Fibroblast of lung (primary cell): ENCODE results near the gene XIRP2. TPM values are rescaled to one million over a fixed set of nuclear protein-coding genes. Genes with fewer than 3 reads are reported as not detected.

Experiments
- DNase-seq, 2 donors: peaks; one replicate each; pipeline versions ENCODE4 v3.0.0 to v3.0.0-alpha.2; 2010; ENCODE audit warnings: low read depth in 2 of 2
- H2AFZ ChIP-seq: 2 replicates; pipeline ENCODE4 v1.5.1; 2012; ENCODE audit warnings: low read length, control low read depth, inconsistent platforms
- H3K27ac ChIP-seq: 2 replicates; pipeline ENCODE4 v1.5.1; 2011; ENCODE audit warnings: low read length, control low read depth; ENCODE audit not compliant: insufficient read depth
- H3K27me3 ChIP-seq: 2 replicates; pipeline ENCODE4 v1.5.1; 2011; ENCODE audit warnings: mild to moderate bottlenecking, low read length; ENCODE audit not compliant: control insufficient read depth, insufficient read depth
- H3K36me3 ChIP-seq: 2 replicates; pipeline ENCODE4 v1.5.1; 2011; ENCODE audit warnings: low read length; ENCODE audit not compliant: control insufficient read depth, insufficient read depth
- H3K4me1 ChIP-seq: 2 replicates; pipeline ENCODE4 v1.5.1; 2011; ENCODE audit warnings: low read length; ENCODE audit not compliant: control insufficient read depth, insufficient read depth; ENCODE audit errors: extremely low read depth
- H3K4me2 ChIP-seq: 2 replicates; pipeline ENCODE4 v1.5.1; 2011; ENCODE audit warnings: low read length, control low read depth; ENCODE audit not compliant: insufficient read depth; ENCODE audit errors: extremely low read depth
- H3K4me3 ChIP-seq, 4 experiments: fragments of 200-600 bp in 1 of 4; sonication (generic) in 1 of 4; replicated peaks in 1 of 4; 2 replicates each; pipeline ENCODE4 v1.5.1; 2011 to 2016; ENCODE audit warnings: low read length in 4 of 4, low read depth in 3 of 4, mild to moderate bottlenecking in 3 of 4, control low read depth in 2 of 4, inconsistent platforms in 1 of 4, mixed read lengths in 1 of 4; ENCODE audit not compliant: insufficient read depth in 1 of 4; ENCODE audit errors: control extremely low read depth in 1 of 4
- H3K79me2 ChIP-seq: 2 replicates; pipeline ENCODE4 v1.5.1; 2012; ENCODE audit warnings: mild to moderate bottlenecking, low read length, inconsistent platforms; ENCODE audit not compliant: control insufficient read depth, insufficient read depth
- H3K9ac ChIP-seq: 2 replicates; pipeline ENCODE4 v1.5.1; 2011; ENCODE audit warnings: mild to moderate bottlenecking, low read length, control low read depth; ENCODE audit not compliant: insufficient read depth
- H3K9me3 ChIP-seq: 2 replicates; pipeline ENCODE4 v1.5.1; 2012; ENCODE audit warnings: low read depth, low read length; ENCODE audit not compliant: control insufficient read depth, insufficient read depth
- H4K20me1 ChIP-seq: 2 replicates; pipeline ENCODE4 v1.5.1; 2011; ENCODE audit warnings: low read length; ENCODE audit not compliant: control insufficient read depth, insufficient read depth; ENCODE audit errors: extremely low read depth
- EZH2 ChIP-seq: IDR thresholded peaks from 2 replicates; pipeline ENCODE4 v1.5.1; 2012; ENCODE audit warnings: low read length, control low read depth, mild to moderate bottlenecking; ENCODE audit errors: missing control alignments
- polyA plus RNA-seq, 2 donors: library from polyadenylated mRNA; depleted of rRNA in 1 of 2; stranded (reverse) in 1 of 2; unstranded in 1 of 2; fragments of >200 nt; gene quantifications; 2 replicates each; pipeline ENCODE4 v1.2.1, GENCODE V29; 2011 to 2012; ENCODE audit warnings: missing spikeins in 1 of 2
- total RNA-seq: library from RNA; depleted of rRNA; stranded (reverse); fragments of >200 nt; gene quantifications from 2 replicates; pipeline ENCODE4 v1.2.1, GENCODE V29; 2014
- TF ChIP-seq, protein P1 (sequence below), 2 donors: IDR thresholded peaks in 1 of 2; conservative IDR thresholded peaks in 1 of 2; 1 replicate in 1 of 2; 2 replicates in 1 of 2; pipeline ENCODE4 v1.5.1; 2011 to 2012; ENCODE audit warnings: low read length in 2 of 2, control low read depth in 1 of 2, inconsistent platforms in 1 of 2, low read depth in 1 of 2, mild to moderate bottlenecking in 1 of 2

Gene XIRP2
- total and polyA plus RNA-seq, 2 donors (not counting 1 experiment from before 2014, with no cell fraction given) = 1.1 to 2.0 TPM

DNA sequence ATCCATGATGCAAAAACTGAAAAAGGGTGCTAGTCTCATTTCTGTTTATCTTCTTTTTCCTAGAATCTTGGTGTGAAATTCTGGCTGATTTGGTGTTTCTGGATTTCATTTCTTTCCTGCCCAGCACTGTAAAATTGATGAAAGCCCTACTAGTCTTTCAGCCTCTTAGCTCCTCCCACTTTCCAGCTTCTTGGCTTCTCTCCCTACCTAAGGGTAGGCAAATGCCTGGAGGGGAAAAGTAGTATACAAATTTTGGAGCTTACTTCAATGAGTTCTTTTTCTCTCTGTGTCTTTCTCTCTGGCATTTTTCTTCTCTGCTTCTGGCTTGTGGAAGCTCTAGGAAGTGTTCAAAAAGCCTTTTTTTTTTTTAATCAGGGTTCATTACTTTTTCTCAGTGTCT is 160.5 kb downstream of the XIRP2 start:
- Histone ChIP-seq H3K4me1 (no peaks in the 10 kb centered on the region), H3K4me3 (no peak overlapping the region), H3K27ac (no peak overlapping the region), H3K36me3 (no peaks in the 10 kb centered on the region), H3K9me3 (no peaks in the 10 kb centered on the region), H3K9ac (no peak overlapping the region), H3K27me3 (no peaks in the 10 kb centered on the region), H3K79me2 (no peaks in the 10 kb centered on the region), H3K4me2 (no peak overlapping the region), H4K20me1 (no peaks in the 10 kb centered on the region), H2AFZ (no peak overlapping the region)
- no peak for TF ChIP-seq EZH2
- TF ChIP-seq, protein P1, sequence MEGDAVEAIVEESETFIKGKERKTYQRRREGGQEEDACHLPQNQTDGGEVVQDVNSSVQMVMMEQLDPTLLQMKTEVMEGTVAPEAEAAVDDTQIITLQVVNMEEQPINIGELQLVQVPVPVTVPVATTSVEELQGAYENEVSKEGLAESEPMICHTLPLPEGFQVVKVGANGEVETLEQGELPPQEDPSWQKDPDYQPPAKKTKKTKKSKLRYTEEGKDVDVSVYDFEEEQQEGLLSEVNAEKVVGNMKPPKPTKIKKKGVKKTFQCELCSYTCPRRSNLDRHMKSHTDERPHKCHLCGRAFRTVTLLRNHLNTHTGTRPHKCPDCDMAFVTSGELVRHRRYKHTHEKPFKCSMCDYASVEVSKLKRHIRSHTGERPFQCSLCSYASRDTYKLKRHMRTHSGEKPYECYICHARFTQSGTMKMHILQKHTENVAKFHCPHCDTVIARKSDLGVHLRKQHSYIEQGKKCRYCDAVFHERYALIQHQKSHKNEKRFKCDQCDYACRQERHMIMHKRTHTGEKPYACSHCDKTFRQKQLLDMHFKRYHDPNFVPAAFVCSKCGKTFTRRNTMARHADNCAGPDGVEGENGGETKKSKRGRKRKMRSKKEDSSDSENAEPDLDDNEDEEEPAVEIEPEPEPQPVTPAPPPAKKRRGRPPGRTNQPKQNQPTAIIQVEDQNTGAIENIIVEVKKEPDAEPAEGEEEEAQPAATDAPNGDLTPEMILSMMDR (conservative IDR thresholded peaks at IDR 0.05 in 1 of 2, IDR thresholded peaks at IDR 0.05 in 1 of 2; ENCODE audit: low read depth in 1 of 2, low read length in 2 of 2) = no peak
- no peak for DNase-seq

DNA sequence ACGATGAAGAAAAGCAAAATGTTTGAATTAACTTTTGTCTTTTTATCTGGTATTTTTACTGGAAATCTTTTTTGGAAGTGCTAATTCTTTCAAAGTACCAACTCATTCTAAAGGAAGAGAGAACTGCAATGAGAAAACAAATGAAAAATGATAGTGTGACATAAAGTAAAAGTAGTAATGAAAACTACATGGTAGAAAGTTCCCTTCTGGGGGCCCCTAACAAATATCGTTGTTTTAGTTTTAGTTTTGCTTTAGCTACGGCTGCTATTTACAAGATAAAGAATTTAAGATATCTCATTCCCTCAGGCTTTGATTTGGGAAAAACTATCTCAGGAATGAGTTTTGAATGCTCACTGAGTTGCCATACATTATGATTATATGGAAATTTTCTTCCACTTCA is 161.4 kb downstream of the XIRP2 start:
- Histone ChIP-seq H3K9me3 (no peaks in the 10 kb centered on the region), H3K27ac (no peak overlapping the region), H3K4me3 (peak overlapping the region in 1 of 4 experiments; percentile 1), H3K27me3 (no peaks in the 10 kb centered on the region), H2AFZ (peak overlapping the region; percentile 49), H3K9ac (no peak overlapping the region), H3K79me2 (no peaks in the 10 kb centered on the region), H3K36me3 (no peaks in the 10 kb centered on the region), H3K4me1 (no peaks in the 10 kb centered on the region), H4K20me1 (no peaks in the 10 kb centered on the region), H3K4me2 (peak overlapping the region; percentile 59)
- TF ChIP-seq EZH2 = no peak
- TF ChIP-seq, protein P1 (conservative IDR thresholded peaks at IDR 0.05 in 1 of 2, IDR thresholded peaks at IDR 0.05 in 1 of 2; ENCODE audit: low read depth in 1 of 2, low read length in 2 of 2) = no peak
- DNase-seq = peak in 1 of 2 donors; percentile 5

DNA sequence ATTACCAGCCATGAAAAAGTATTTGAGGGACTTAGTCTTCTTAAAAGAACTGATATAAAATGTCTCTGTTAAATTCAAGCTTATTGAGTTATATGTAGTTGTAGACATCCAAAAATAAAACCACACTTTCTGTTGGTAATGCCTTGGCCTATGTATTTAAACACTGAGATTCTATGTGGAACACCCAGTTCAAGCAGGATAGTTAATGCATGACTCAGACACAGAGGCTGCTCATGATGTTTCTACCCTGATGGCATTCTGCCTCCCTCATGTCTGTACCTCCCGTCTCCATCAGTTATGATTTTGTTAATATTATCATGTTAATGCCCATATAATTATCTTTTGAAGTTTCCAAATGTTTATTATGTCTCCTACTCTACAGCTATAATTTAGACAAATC is 164.5 kb downstream of the XIRP2 start:
- no peak for TF ChIP-seq EZH2
- TF ChIP-seq, protein P1 (conservative IDR thresholded peaks at IDR 0.05 in 1 of 2, IDR thresholded peaks at IDR 0.05 in 1 of 2; ENCODE audit: low read depth in 1 of 2, low read length in 2 of 2) = no peak
- Histone ChIP-seq H3K4me3 (no peak overlapping the region), H3K4me1 (no peaks in the 10 kb centered on the region), H3K36me3 (no peaks in the 10 kb centered on the region), H3K27ac (no peak overlapping the region), H4K20me1 (no peaks in the 10 kb centered on the region), H3K9me3 (no peaks in the 10 kb centered on the region), H2AFZ (no peak overlapping the region), H3K9ac (no peak overlapping the region), H3K79me2 (no peaks in the 10 kb centered on the region), H3K4me2 (no peak overlapping the region), H3K27me3 (no peaks in the 10 kb centered on the region)
- DNase-seq = peak; percentile 68 to 84
